A549 (cell line): Measurements from ENCODE around the gene ATP11A. TPM values are rescaled to one million over a fixed set of nuclear protein-coding genes. Genes with fewer than 3 reads are reported as not detected.

Experiments used
- ATAC-seq, 2 experiments: fragments of 200-7000 bp in 1 of 2; fragments of >200 bp in 1 of 2; cut with Nextera tagmentation in 1 of 2; cut with Tn5 transposase in 1 of 2; 3 replicates each; pipeline versions ENCODE4 v1.8.0 to v1.9.1; 2018 to 2020; ENCODE audit warnings: mild to moderate bottlenecking in 1 of 2, moderate library complexity in 1 of 2
- CTCF ChIA-PET: fragments of 300-600 bp; sonication (Branson Sonifier 250); formaldehyde crosslinking; extraction: SDS; loops from one replicate; lab custom pipeline; 2021; ENCODE audit warnings: antibody characterized with exemption, inconsistent platforms; lab: Yijun Ruan, JAX
- POLR2A ChIA-PET: fragments of 350-600 bp; formaldehyde crosslinking; extraction: SDS; loops from one replicate; lab custom pipeline; 2021; ENCODE audit warnings: antibody characterized with exemption, inconsistent platforms; lab: Yijun Ruan, JAX
- DNase-seq, 2 experiments: peaks; one replicate each; pipeline versions ENCODE4 v3.0.0 to v3.0.0-alpha.2; 2011 to 2016; ENCODE audit warnings: low read depth in 1 of 2, low spot score in 1 of 2
- FAIRE-seq: peaks from 2 replicates; lab custom pipeline; 2011; peaks lifted over from hg19 to GRCh38; lab: Jason Lieb, UNC
- H3K27ac ChIP-seq, 2 experiments: fragments of >200 bp; sonication (Bioruptor Twin); formaldehyde crosslinking; 3 replicates each; pipeline ENCODE4 v1.5.1; 2016 to 2017
- H3K4me1 ChIP-seq: fragments of >200 bp; sonication (Bioruptor Twin); formaldehyde crosslinking; 3 replicates; pipeline ENCODE4 v1.6.1; 2016
- H3K4me2 ChIP-seq: fragments of >200 bp; sonication (Bioruptor Twin); formaldehyde crosslinking; 3 replicates; pipeline ENCODE4 v1.6.1; 2016
- H3K4me3 ChIP-seq: fragments of >200 bp; sonication (Bioruptor Twin); formaldehyde crosslinking; 3 replicates; pipeline ENCODE4 v1.5.1; 2016
- H3K9me3 ChIP-seq: fragments of >200 bp; sonication (Bioruptor Twin); formaldehyde crosslinking; 3 replicates; pipeline ENCODE4 v1.6.1; 2016
- ATOH8 ChIP-seq: fragments of 250-450 bp; sonication (Bioruptor Pico); IDR thresholded peaks from 2 replicates; pipeline ENCODE4 v1.5.0; 2020; ENCODE audit warnings: low read depth, mild to moderate bottlenecking, moderate library complexity
- BCL3 ChIP-seq: fragments of >200 bp; sonication (Bioruptor Twin); formaldehyde crosslinking; IDR thresholded peaks from 3 replicates; pipeline ENCODE4 v1.6.1; 2016
- EHF ChIP-seq: fragments of 250-450 bp; sonication (Bioruptor Pico); IDR thresholded peaks from 2 replicates; pipeline ENCODE4 v1.5.0; 2020; ENCODE audit warnings: mild to moderate bottlenecking
- ELK1 ChIP-seq: fragments of 150-350 bp; IDR thresholded peaks from 2 replicates; pipeline ENCODE4 v1.6.1; 2014; ENCODE audit warnings: low read depth, mild to moderate bottlenecking, low read length
- HES2 ChIP-seq: fragments of >200 bp; sonication (Bioruptor Twin); formaldehyde crosslinking; IDR thresholded peaks from 2 replicates; pipeline ENCODE4 v1.6.1; 2016
- HEYL ChIP-seq: fragments of 250-450 bp; sonication (Bioruptor Pico); IDR thresholded peaks from 2 replicates; pipeline ENCODE4 v1.8.0; 2021; ENCODE audit warnings: mild to moderate bottlenecking, moderate library complexity
- HMGXB4 ChIP-seq: fragments of 250-450 bp; sonication (Bioruptor Pico); IDR thresholded peaks from 2 replicates; pipeline ENCODE4 v1.5.0; 2021; ENCODE audit warnings: mild to moderate bottlenecking, moderate library complexity, borderline replicate concordance
- HOXB5 ChIP-seq: fragments of 250-450 bp; sonication (Bioruptor Pico); IDR thresholded peaks from 2 replicates; pipeline ENCODE4 v1.5.0; 2020; ENCODE audit warnings: mild to moderate bottlenecking, moderate library complexity
- JUNB ChIP-seq: fragments of >200 bp; sonication (Bioruptor Twin); formaldehyde crosslinking; IDR thresholded peaks from 2 replicates; pipeline ENCODE4 v1.6.1; 2016
- MAZ ChIP-seq: fragments of 150-350 bp; IDR thresholded peaks from 2 replicates; pipeline ENCODE4 v1.6.1; 2014; ENCODE audit warnings: antibody characterized with exemption, low read depth, low read length, borderline replicate concordance
- MYC ChIP-seq: IDR thresholded peaks from 2 replicates; pipeline ENCODE4 v1.6.1; 2012; ENCODE audit warnings: mild to moderate bottlenecking, inconsistent platforms, low read length, improper control_type of control experiment, borderline replicate concordance
- NPAS2 ChIP-seq: fragments of 250-450 bp; sonication (Bioruptor Pico); IDR thresholded peaks from 2 replicates; pipeline ENCODE4 v1.8.0; 2022; ENCODE audit warnings: mild to moderate bottlenecking, moderate library complexity, borderline replicate concordance
- NR3C1 ChIP-seq: fragments of >200 bp; sonication (Bioruptor Twin); formaldehyde crosslinking; IDR thresholded peaks from 3 replicates; pipeline ENCODE4 v1.6.1; 2017
- PHF8 ChIP-seq: fragments of 200-600 bp; sonication (generic); IDR thresholded peaks from 2 replicates; pipeline ENCODE4 v1.6.1; 2016; ENCODE audit warnings: low read depth, mild to moderate bottlenecking, antibody characterized with exemption, moderate library complexity, borderline replicate concordance
- RCOR1 ChIP-seq: fragments of 150-350 bp; IDR thresholded peaks from 2 replicates; pipeline ENCODE4 v1.6.1; 2014; ENCODE audit warnings: antibody characterized with exemption, low read length, low read depth
- TP53 ChIP-seq: fragments of 250-450 bp; sonication (Bioruptor Pico); IDR thresholded peaks from 2 replicates; pipeline ENCODE4 v1.5.0; 2021; ENCODE audit warnings: mild to moderate bottlenecking, moderate library complexity
- USF2 ChIP-seq: fragments of 450-650 bp; IDR thresholded peaks from 2 replicates; pipeline ENCODE4 v1.6.1; 2014; ENCODE audit warnings: antibody characterized with exemption
- ZFP36 ChIP-seq: fragments of 450-650 bp; IDR thresholded peaks from 2 replicates; pipeline ENCODE4 v1.6.1; 2014; ENCODE audit warnings: borderline replicate concordance; ENCODE audit not compliant: partially characterized antibody
- ZSCAN20 ChIP-seq: fragments of 250-450 bp; sonication (Bioruptor Pico); IDR thresholded peaks from 2 replicates; pipeline ENCODE4 v1.8.0; 2022; ENCODE audit warnings: mild to moderate bottlenecking, moderate library complexity
- WGBS: methylation state at CpG from one replicate; pipeline ENCODE4 v1.1.6; 2017; ENCODE audit errors: missing lambda C conversion rate; 5-methylcytosine and 5-hydroxymethylcytosine counted together
- polyA plus RNA-seq, 4 experiments: library from polyadenylated mRNA; depleted of rRNA in 3 of 4; stranded (reverse); fragments of >200 nt; fragmentation: RNase III in 1 of 4; extraction: RNeasy Plus Mini Kit Qiagen cat#74134 plus additional on column Dnase treatment in 1 of 4; gene quantifications; 2 replicates in 3 of 4; 3 replicates in 1 of 4; pipeline ENCODE4 v1.2.3, GENCODE V29; 2011 to 2017

The ATP11A gene
- polyA plus RNA-seq, 2 of the 4 experiments (the other 2 are of a cell fraction), result 4.1 to 8.0 TPM

GRCh38 chr13:112772539-112772909, 82.7 kb downstream of the ATP11A start (continued):
- TF ChIP-seq MYC, result no peak
- TF ChIP-seq, all 56 proteins: peak for 0

GRCh38 chr13:112772929-112773328, 83.1 kb downstream of the ATP11A start:
- Histone ChIP-seq H3K4me3 (no peak overlapping the region), H3K9me3 (no peaks in the 10 kb centered on the region), H3K4me2 (no peak overlapping the region), H3K4me1 (no peaks in the 10 kb centered on the region), H3K27ac (no peak overlapping the region)
- WGBS, result 72% methylated on average over 8 of the region's 8 CpGs
- CTCF ChIA-PET, result no interaction called here
- POLR2A ChIA-PET, result no interaction called here
- DNase-seq (no peak), FAIRE-seq (no peak), ATAC-seq (no peak; a peak in 1 of 6 replicates)
- TF ChIP-seq MAZ (no peak), ATOH8 (CRISPR knock-in tag) (no peak), BCL3 (no peak), TP53 (no peak), HEYL (no peak), RCOR1 (no peak), USF2 (no peak), ZFP36 (no peak), PHF8 (no peak), ELK1 (no peak), NR3C1 (no peak), NPAS2 (no peak), HES2 (no peak), MYC (no peak)

- ChIA-PET CTCF (interaction anchor here (0.6 kb wide), 1 partner anchor 28 kb away, joined by 4 read pairs; no protein-coding TSS in a partner anchor), POLR2A (no interaction called here)
- 90% methylated on average over 17 of the region's 25 CpGs for WGBS
- Histone ChIP-seq H3K9me3 (no peaks in the 10 kb centered on the region), H3K27ac (no peak overlapping the region), H3K4me2 (no peak overlapping the region), H3K4me1 (no peaks in the 10 kb centered on the region), H3K4me3 (no peak overlapping the region)
- DNase-seq (no peak), ATAC-seq (no peak), FAIRE-seq (no peak)
- TF ChIP-seq PHF8 (no peak), ZSCAN20 (CRISPR knock-in tag) (no peak)
Observed at GRCh38 chr13:112773601-112774447, 84.0 kb downstream of the ATP11A start.

- DNase-seq, result no peak
- Histone ChIP-seq H3K9me3 (no peaks in the 10 kb centered on the region), H3K4me3 (no peak overlapping the region), H3K27ac (no peak overlapping the region), H3K4me2 (no peak overlapping the region)
- 82% methylated on average over 7 of the region's 7 CpGs for WGBS
- POLR2A ChIA-PET, result no interaction called here
- TF ChIP-seq JUNB (no peak), HMGXB4 (CRISPR knock-in tag) (no peak), ATOH8 (CRISPR knock-in tag) (no peak), HOXB5 (no peak), EHF (CRISPR knock-in tag) (no peak), BCL3 (no peak)
- TF ChIP-seq, all 56 proteins: peak for 0
- FAIRE-seq (no peak), ATAC-seq (no peak)
- CTCF ChIA-PET, result no interaction called here
- H3K4me1 ChIP-seq, result no peaks in the 10 kb centered on the region
Observed at GRCh38 chr13:112774448-112774792, 84.6 kb downstream of the ATP11A start.
